VCaP (cell line): ENCODE data around the gene AGPAT2.

Experiments
- H3K27ac ChIP-seq: fragments of 450-650 bp; 2 replicates; pipeline ENCODE4 v1.5.1; 2017
- CTCF ChIP-seq: fragments of 450-650 bp; conservative IDR thresholded peaks from 2 replicates; pipeline ENCODE4 v1.5.1; 2017; ENCODE audit warnings: mild to moderate bottlenecking, moderate library complexity

The AGPAT2 gene

GRCh38 chr9:136723989-136724388 lies 36.7 kb upstream of the AGPAT2 start:
- no peak for TF ChIP-seq CTCF
- peak overlapping the region; percentile 92; the same call in 1 of the 2 replicates for H3K27ac ChIP-seq

- H3K27ac ChIP-seq: peak overlapping the region; percentile 92; the same call in 1 of the 2 replicates
- no peak for TF ChIP-seq CTCF
Observed at GRCh38 chr9:136723362-136723976, 36.2 kb upstream of the AGPAT2 start.

- no peak for TF ChIP-seq CTCF
- H3K27ac ChIP-seq: peak overlapping the region; percentile 92; the same call in 1 of the 2 replicates
Observed at GRCh38 chr9:136722969-136723356, 35.7 kb upstream of the AGPAT2 start.

- no peak for TF ChIP-seq CTCF
- peak overlapping the region; percentile 92; the same call in 1 of the 2 replicates for H3K27ac ChIP-seq
Observed at GRCh38 chr9:136722093-136722968, 35.1 kb upstream of the AGPAT2 start.

GRCh38 chr9:136721339-136722092 lies 34.3 kb upstream of the AGPAT2 start:
- no peak for TF ChIP-seq CTCF
- peak overlapping the region; percentile 28; the same call in 1 of the 2 replicates for H3K27ac ChIP-seq

GRCh38 chr9:136720898-136721338 lies 33.7 kb upstream of the AGPAT2 start:
- 0 out of 2 replicates have a peak overlapping the region, but pooled peaks have one; percentile 28 for H3K27ac ChIP-seq
- no peak for TF ChIP-seq CTCF
